HG02840 (cell line): Measurements from ENCODE around the gene PITPNB.

Source experiments
- ATAC-seq: cut with Tn5 transposase; IDR thresholded peaks from one replicate; pipeline ENCODE4 v1.9.1; 2021; ENCODE audit warnings: mild to moderate bottlenecking, moderate library complexity, moderate number of reproducible peaks; ENCODE audit not compliant: unreplicated experiment, low FRiP score

Gene PITPNB

DNA sequence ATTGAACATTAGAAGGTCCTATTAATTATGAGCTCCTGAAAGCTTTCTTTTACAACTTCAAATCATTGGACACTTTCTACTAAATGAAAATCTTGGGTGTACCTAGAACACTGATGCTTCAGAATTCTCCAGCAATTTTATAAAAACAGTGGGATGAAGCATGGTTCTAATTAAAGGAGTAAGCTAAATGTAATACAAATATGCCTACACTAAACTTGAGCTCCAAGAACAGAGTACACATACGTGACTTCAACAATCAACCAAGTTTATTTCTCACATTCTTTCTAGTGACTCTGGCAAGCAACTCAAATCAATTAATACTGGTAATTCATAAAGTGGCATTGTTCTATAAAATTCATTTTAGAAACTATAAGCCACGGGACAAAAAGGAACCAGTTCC is 55.5 kb downstream of the PITPNB start:
- ATAC-seq = no peak

DNA sequence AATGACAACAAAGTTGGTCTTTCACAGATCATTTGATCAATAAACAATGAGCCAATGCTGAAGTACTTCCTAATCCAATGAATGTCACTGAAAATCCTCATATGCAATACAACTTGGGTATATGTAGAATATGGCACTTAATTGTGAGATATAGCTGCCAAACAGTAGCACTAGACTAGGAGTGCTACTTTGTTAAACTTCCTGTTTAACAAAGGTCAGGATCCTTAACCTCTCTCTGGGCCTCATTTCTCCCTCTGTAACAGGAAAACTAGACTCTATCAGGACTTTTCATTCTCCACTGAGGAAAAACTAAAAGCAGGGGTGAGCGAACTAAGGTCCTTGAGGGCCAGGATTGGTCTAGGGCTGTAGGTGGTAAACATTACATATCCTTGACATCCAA is 56.1 kb downstream of the PITPNB start:
- ATAC-seq = no peak

DNA sequence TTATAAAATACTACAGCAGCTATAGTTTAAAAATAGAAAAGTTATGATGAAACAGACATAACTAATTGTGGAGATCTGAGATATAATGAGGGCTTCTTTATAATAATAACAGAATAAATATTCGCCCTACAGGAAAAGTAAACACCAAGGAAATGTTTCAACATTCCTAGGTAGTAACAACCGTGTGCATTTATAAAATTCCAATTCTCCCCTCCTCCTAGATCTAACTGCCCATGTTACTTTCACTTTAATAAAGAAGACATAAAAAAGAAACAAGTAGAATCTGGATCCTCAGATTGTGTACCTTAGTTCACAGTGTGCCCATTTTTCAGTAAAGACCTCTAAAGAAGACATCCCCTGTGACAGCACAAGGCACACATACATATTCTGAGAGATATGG is 59.7 kb downstream of the PITPNB start:
- ATAC-seq = no peak

DNA sequence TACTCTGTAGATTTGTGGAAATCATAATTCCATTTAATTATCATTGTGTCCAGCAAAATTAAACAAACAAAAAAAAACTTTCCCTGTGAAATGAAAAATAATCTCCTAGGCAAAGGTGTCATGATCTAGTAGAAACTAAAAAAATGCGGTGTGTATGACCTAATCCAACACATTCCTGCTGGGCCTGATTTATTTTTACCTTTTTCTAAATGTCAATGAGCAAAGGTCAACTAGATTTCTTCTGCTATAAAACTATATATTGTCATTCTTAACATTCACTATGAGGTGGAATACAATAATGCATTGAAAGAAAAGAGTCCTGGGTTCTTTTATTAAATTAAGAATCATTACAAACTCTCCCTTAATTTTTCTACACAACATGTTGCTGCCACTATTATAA is 60.4 kb downstream of the PITPNB start:
- ATAC-seq = no peak

DNA sequence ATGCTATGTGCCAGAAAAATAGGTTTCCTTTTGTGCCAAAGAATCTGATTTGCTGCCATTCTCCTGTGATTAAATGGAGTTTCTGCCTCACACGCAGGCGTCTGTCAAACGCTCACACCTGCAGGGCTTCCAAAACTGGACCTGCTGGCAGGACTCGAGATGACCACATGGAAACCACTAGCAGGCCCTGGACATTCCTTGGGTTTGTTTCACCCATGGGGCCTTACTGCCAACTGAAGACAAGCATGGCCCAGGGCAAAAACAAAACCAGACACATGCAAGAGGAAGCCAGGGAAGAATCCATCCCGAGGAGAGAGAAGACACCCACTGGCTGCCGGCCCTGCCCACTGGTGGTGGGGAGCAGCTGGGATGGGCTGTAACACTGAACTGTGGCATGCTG is 61.6 kb downstream of the PITPNB start:
- no peak for ATAC-seq

DNA sequence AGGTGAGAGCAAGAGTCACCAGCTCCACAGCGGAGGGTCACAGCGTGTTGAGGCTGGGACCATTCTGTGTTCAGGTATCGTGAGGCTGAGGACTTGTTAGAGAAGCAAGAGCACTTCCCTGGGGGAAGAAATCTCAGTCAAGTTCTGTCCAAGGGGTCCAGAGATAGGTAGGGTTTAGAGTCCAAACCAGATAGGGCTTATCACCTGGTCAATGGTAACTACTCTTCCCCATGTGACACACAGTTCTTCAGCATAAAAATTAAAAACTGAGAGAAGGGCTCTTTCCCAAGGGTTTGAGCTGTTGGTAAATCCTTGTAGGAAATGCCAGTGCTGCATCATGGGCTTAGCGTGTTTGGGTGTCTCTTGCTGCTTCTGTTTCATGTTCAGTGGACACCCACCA is 62.7 kb downstream of the PITPNB start:
- ATAC-seq = no peak

DNA sequence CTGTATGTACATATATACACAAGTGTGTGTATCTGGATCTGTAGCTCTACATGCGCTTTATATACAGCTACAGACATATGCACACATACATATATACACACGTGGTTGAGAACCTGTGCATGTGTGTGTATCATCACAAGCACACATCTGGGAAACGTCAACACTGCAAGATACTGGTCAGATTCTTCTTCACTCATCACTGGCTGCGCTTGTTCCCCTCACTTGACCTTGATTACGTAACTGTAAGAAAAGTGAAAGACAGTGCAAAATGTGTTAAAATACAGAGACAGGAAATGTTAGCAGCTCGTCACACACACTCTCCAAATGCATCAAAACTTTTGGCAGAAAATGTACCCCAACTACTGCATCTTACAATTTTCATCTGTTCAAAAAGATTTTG is 65.6 kb downstream of the PITPNB start:
- ATAC-seq = no peak

DNA sequence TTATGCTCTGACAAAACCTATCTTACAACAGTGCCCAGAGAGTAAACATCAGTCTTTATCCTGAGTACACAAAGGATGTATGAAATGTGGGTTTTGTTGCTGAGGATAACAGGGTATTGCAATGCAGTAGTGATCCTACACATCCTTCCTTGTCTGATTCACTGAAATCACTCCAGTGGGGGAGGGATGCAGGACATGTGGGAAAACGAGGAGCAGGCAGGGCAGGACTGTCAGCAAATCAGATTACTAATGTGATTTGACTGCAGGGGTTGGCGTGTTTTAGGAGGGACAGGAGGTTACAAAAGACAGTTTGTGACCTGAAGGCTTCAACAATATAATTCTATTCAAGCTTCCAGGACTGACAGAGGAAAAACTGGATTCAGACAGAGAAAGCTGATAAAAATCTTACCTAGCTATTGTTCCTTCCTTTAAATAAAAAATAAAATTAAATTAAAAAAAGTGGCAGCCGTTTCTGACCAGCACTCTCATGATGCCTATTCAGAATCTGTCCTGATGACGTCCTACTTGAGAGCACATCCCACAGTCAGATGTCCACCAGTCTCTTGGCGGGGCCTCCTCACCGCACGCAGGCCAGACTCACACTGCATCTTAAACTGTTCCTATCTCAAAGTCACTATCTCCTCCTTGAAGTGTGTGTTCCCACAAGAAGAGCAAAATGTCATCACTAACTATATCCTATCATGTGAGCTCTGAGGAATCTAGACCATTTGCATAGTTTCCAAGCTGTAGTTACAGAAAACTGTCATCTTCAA is 66.9 kb downstream of the PITPNB start:
- ATAC-seq = no peak

DNA sequence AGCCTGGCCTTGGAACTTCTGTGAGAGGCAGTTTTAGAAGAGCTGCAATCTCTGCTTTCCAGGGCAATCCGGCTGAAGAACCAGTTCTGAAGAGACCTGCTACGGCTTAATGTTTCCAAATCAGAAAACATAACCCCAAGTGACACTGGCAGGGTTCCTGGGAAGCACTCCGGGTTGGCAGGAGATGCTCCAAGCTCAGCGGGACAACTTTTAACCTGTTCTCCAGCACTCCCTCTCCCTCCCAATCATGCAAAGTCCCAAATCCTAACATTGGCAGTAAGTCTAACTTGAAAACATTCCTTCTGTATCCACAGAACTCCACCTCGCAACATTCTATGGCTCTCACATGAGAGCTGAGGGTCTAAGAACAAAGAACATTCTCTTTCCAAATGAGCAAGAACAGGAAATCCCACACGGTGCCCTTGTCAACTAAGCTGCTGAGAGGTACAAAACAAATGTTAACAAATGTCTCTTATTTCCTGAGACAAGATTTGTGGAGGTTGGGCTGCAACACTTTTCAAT is 69.0 kb downstream of the PITPNB start:
- ATAC-seq = no peak

DNA sequence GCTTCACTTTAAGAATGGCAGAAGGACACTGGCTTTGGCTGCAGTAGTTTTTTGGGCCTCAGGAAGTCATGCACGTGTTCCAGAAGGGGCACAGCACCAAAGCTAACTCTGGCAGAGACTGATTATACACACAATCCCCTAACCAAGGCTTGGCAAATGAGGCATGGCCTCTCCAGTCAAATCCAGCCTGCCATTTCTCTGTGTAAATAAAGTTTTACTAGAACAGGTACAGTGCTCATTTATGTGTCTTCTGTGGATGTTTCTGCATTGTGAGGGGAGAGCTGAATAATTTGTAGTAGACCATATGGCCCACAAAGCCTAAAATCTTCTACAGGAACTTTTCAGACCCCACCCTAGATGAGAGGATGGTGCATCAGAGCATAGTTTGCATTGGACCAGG is 71.1 kb downstream of the PITPNB start:
- ATAC-seq = no peak

DNA sequence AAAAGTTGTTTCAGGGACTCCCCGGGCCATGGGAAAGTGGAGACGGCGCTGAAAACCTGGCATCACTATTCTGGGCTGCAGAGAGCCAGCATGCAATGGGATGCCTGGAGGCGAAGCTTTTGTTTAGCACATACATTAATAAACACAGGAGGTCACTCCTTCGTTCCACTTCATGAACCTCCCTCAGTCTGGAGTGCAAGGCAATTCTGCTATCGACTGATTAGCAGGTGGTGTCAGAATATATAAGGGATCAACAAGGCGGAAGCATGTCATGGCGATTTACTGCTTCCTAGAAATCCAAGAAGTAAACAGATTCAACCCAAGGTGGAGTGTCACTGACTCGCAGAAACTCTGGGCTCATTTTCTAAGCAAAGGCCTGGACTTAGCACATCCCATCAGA is 72.1 kb downstream of the PITPNB start:
- no peak for ATAC-seq

DNA sequence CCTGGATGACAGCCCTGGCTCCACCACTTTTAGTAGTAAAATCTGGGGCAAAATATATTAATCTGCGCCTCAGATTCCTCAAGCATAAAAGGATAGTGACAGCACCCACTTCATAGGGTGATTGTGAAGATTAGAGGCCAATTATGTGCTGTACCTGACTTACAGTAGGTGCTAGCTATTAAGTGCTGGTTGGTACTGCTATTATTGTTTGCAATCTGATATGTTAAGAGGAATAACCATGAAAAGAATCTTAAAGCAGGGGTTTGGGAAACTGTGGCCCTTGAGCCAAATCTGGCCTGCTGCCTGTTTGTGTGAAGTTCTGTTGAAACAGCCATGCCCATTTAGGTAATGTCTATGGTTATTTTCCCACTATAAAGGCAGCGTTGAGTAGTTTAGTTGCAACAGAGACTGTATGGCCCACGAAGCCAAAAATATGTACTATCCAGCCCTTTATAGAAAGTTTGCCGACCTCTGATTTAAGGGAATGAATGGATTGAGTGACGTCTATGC is 72.8 kb downstream of the PITPNB start:
- no peak for ATAC-seq

DNA sequence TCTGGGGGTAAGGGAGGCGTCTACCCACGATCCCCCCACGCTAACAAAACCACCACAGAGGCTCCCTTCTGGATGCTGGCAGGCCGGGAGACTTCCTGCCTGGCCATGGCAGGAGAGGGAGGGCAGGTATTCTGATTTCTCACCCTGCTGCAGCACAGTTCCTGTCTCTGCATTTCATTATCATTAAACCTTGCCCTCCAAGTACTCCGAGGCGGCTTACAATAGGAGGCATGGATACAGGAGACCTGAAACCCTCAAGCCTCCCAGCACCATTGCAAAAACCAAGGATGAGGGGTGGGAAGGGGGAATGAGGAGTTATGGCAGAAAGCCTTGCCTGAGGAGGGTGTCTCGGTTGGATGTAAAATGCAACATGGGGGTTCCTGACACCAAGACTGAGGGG is 73.4 kb downstream of the PITPNB start:
- no peak for ATAC-seq

DNA sequence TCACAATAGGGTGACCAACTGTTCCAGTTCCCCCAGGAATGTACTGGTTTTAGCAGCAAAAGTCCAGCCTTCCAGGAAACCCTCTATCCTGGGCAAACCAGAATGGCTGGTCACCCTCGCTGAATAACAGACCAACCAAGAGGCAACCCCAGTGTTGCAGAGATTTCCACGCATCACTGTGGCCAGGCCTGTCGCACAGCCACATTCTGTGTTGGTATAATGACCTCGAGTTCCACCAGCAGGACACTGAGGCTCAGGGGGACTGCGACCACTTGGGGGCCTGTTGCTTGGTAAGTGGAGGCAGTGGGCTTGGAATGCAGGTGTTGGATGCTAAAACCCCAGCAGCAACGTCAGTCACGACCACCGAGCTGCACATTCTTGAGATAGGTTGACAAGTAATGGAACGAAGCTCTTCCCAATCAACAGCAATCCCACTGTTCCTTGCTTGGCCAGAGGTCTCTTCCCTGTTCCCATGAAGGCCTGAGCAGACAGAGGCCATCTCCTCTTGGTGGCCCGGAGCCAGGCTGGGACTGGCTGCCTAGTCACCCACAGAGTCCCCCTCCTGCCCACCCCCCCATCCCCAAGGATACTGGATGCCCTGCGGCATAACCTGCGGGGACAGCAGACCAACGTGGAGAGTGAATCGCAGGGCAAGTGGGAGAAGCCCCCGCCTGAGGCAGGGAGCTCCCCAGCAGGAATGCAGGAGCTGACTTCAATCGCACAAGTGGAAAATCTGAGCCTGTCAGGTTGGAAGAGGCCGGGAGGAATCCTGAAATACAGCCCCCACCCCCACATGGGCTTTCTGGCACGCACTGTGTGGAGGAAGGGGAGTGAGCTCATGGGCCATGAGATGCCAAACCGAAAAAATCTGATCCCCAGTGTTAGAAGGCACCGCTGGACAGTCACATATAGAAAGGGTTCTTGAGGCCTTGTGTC is 74.1 kb downstream of the PITPNB start:
- no peak for ATAC-seq

DNA sequence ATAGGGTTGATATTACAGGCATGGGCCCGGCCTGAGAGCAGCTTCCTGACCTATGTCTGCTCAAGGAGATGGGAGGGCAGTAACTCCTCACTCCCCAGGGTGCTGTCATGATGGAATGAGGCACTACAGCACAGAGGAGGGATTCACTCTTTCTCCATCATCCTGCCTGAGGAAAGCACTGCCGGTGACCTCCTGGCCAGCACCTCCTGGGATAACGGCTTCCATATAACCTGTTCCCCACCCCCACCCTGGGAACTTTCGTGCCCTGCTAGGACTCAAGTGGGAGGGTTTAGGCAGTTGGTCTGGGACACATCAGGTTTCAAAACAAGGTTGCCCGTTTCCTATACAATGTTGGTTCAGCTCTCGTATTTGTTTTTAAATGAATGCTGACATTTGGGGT is 74.8 kb downstream of the PITPNB start:
- ATAC-seq = no peak

DNA sequence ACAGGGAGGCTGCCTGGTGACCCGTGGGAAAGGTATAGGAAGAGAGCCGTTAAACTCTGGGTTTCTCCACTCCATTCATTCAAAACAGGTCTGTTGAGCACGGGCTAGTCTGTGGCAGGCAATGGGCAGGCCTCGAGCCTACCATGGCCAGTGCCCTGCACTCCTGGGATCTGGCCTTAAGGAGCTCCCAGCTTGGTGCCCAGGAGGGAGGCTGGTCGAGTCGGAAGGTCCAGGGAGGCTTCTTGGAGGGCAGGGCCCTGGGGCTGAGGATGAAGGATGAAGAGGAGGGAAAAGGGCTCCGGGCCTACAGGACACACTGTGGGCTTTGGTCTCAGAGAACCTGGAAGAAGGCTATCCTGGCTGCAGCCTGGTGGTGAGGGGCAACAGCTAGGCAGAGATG is 75.6 kb downstream of the PITPNB start:
- no peak for ATAC-seq

DNA sequence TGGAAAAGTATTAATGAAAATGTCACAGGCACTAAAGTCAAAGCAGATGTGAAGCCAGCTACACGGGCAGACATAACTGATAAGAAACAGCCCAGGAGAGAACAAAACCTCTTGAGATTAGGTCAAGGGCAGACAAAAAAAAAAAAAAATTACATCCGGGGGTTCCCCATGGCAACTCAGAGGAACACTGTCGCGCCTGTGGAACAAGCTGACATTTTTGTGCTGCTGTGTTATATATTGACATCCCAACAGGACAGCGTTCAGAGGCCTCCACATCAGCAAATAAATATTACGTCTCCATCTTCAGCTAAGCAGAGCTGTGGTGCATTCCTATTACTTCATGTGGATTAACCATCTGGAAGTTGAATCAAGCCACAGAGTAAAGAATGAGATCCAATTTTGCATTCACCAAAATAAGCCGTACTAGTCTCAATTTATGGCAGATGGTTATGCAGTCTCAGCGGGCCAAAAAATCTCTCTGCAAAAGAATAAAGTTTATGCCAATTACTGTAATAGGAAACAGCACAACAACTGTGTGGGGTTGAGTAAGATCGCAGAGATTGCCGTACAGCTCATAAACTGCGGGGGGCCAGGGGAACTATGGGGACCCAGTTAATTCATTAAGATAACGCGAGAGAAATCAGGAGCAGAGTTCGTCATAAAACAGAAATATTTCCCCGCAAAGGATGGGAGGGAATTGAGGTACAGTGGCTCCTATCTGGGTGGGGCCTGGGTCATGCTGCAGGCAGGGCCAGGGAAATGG is 76.2 kb downstream of the PITPNB start:
- no peak for ATAC-seq

DNA sequence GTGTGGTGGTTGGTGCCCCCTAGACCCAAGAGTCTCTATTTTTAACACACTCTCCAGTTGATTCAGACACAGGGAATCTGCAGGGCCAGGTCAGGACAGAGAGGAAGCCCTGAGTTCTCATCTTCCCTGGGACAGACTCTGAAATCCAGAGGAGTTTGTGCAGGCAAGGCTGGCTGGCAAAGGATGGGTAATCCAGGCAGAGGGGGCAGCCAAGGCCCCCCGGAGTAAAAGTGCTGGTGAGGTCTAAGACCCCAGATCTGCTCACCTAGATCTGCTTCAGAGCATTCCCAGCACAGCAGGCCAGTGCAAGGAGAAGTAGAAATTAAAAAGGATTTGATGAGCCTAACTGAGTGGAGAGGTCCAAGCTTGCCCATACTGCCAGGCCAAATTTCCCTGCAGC is 76.9 kb downstream of the PITPNB start:
- no peak for ATAC-seq

DNA sequence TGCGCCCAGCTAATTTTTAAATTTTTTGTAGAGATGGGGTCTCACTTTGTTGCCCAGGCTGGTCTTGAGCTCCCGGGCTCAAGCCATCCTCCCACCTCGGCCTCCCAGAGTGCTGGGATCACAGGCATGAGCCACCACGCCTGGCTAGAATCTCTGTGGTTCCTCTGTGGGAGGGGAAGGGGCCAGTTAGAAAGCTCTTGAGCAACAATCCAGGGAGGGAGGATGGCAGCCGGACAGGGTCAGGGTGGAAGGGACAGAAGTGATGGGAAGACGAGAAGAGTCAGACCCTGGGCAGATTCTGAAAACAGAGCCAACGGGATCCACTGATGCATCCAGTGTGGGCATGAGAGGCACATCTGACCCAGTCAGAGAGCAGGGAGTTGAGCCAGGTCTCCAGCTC is 78.6 kb downstream of the PITPNB start:
- no peak for ATAC-seq

DNA sequence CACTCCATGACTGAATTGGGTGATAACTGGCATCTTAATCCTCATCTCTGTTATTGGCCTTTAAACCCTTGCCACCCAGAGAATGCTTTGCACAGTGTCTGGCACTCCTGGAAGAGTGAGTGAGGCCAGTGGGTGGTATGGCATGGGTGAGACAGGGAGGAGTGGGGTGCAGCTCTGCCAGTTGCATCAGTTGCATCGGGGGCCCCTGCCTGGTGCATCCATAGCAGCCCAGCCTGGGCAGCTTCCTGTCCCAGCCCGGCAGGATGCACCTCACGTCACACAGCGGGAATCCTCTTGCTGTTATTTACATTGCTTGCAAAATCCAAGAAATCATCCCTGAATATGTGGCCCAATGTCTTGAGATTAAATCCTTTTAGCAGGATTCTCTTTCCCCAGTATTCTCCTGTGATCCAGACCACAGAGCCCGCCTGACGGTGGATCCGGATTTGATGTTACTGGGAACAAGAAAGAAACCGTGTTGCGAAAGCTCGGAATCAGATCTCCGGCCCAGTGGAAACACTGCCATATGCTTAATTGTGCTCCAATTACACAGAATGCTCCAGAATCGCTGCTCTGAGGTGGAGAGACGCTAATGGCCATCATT is 79.9 kb downstream of the PITPNB start:
- ATAC-seq = no peak
